ENCODE results near the gene CASZ1.

GRCh38 chr1:10685808-10686403, 110.5 kb downstream of the CASZ1 start:
- no peak for TF ChIP-seq GATA2 (IDR thresholded peaks at IDR 0.05; ENCODE audit: low read depth, low read length)
- no peak for TF ChIP-seq GATA3 (IDR thresholded peaks at IDR 0.05; ENCODE audit: low read depth, low read length)

All from SH-SY5Y (cell line).